ENCODE measurements around the gene EHBP1.

The EHBP1 gene

DNA sequence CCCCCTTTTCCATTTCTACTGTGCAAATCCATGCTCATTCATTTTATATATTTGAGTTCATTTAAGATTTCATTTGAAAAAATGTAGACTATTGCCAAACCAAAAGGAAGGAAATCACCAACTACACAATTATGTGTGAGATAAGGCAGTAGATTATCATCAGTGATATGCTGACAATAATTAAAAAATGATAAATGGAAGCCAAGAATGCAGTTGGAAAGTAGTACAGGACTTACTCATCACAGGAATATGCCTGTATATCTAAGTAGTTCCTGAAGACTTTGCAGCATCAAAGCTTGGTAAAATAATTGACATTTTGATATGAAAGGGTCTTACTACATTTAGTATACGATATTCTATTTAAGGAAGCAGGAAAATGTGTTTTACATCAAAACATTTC, 179.0 kb downstream of the EHBP1 start:
- no peak for DNase-seq (ENCODE audit: low spot score)

- no peak for DNase-seq (ENCODE audit: low spot score)
Observed at GRCh38 chr2:62894966-62895631, 189.6 kb downstream of the EHBP1 start.

DNA sequence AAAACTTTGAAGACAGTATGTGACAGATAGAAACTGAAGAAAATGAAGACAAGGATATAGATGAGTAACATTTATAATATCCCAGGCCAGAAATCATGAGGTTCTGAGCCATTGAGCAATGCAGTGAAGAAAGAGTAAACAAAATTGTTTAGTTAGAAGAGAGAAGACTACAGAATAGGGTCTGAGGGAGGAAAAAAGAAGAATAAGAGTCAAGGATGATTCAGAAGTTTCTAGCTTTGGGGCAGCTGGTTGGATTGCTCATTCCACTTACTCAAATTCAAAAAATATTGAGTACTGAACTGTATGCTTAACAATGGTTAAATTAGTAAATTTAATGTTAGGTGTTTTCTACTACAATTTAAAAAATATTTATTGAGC, 190.1 kb downstream of the EHBP1 start:
- DNase-seq (ENCODE audit: low spot score): no peak

- DNase-seq (ENCODE audit: low spot score): no peak
Observed at GRCh38 chr2:62897187-62897827, 191.8 kb downstream of the EHBP1 start.

DNA sequence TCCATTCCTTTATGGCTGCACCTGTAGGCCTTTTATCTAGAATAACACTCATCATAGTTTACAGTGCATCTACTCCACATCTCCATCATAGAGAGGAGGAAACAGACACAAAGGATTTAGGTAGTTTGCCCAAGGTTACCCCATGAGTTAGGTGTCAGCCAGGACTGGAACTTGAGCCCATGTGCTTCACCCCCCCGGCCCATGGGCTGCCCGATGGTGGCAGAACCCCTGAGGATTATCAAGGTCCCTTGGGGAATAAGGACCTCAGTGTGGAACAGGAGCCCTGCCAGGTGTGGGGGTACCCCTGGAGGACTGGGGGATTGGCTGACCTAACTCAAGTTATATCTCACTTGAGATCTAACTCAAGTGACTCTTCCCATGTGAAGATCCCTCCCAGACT, 198.8 kb downstream of the EHBP1 start:
- no peak for DNase-seq (ENCODE audit: low spot score)

DNA sequence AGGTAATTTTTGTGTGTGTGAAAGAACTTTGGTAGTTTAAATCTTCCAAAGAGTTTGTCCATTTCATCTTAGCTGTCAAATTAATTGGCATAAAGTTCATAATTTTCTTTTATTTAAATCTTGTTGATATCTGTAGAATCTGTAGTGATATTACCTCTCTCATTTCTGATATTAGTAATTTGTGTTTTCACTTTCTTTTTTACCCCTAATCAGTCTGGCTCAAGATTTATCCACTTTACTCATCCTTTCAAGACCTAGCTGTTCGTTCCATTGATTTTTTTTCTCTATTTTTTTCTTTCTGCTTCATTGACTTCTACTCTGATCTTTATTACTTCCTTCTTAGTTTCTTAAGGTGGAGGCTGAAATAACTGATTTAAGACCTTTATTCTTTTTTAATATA, 202.6 kb downstream of the EHBP1 start:
- no peak for DNase-seq (ENCODE audit: low spot score)

- no peak for DNase-seq (ENCODE audit: low spot score)
Observed at GRCh38 chr2:62913311-62913710, 207.8 kb downstream of the EHBP1 start.

- no peak for DNase-seq (ENCODE audit: low spot score)
Observed at GRCh38 chr2:62919041-62919440, 213.5 kb downstream of the EHBP1 start.

- DNase-seq (ENCODE audit: low spot score): no peak
Observed at GRCh38 chr2:62920070-62920469, 214.6 kb downstream of the EHBP1 start.

DNA sequence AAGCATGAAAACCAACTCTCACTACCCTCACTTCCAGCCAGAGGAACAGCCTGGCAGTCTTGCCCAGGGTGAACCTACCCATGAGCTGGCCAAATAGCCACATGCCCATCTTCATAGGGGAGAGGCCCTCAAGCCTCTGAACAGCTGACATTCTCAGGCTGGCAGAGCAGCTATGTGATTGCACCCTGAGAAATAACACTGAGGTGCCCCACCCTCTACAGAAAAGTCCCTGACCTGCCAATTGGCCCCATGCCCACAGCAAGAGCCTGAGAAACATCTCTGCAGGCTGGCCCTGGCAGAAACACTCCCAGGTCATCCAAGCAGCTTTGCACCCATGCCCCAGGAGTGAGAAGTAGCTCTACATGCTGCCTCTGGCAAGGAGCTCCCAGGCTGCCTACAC, 217.7 kb downstream of the EHBP1 start:
- DNase-seq (ENCODE audit: low spot score): no peak

DNA sequence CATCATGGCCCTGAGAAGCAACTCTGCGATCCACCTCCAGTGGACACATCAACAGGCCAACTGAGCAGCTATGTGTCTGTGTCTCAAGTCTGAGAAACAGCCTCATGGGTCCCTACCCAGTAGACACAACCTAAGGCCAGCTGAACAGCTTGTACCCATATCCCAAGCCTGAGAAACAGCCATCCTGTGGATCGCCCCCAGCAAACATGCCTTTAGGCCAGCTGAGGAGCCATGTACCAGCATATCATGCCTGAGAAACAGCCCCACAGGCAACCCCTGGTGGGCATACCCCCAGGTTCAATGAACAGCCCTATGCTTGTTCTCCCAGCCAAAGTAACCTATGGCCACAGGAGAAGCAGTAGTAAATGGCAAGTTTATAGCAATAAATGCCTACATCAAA, 218.4 kb downstream of the EHBP1 start:
- DNase-seq (ENCODE audit: low spot score): no peak

GRCh38 chr2:62928015-62928414, 222.5 kb downstream of the EHBP1 start:
- DNase-seq (ENCODE audit: low spot score): no peak

DNA sequence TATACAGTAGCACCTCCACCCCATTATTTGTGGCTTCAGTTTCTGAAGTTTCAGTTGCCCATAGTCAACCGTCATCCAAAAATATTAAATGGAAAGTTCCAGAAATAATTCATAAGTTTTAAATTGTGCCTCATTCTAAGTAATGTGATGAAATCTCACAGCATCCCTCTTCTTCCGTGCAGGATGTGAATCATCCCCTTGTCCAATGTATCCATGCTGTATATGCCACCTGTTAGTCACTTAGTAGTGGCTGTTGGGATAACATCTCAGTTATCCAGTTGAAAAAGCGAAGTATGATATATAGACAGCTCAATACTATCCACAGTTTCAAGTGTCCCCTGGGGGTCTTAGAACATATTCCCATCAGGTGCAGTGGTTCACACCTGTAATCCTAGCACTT, 226.0 kb downstream of the EHBP1 start:
- DNase-seq (ENCODE audit: low spot score): no peak

GRCh38 chr2:62933398-62933917, 227.9 kb downstream of the EHBP1 start:
- no peak for DNase-seq (ENCODE audit: low spot score)

GRCh38 chr2:62934517-62934916, 229.0 kb downstream of the EHBP1 start:
- DNase-seq (ENCODE audit: low spot score): no peak

GRCh38 chr2:62938126-62938525, 232.6 kb downstream of the EHBP1 start:
- no peak for DNase-seq (ENCODE audit: low spot score)

GRCh38 chr2:62939735-62940491, 234.4 kb downstream of the EHBP1 start:
- peak; percentile 78 for DNase-seq (ENCODE audit: low spot score)

DNA sequence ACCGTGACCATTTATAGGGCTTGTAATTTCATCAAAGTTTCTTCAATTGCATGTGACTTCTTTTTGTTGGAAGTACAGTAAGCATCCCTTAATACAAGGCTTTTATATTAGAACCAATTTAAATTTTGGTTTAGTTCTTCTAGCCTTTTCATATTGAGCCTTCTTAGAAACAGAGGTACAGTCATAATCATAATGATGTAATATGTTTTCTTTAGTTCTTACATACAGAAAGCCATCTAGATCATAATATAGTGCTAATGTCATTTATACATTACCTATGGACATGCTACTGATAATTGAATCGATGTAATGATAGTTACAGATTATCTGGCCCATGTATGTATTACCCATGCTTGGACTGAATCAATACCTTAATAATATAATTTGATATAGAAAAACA, 235.2 kb downstream of the EHBP1 start:
- DNase-seq (ENCODE audit: low spot score): no peak

GRCh38 chr2:62941413-62941812, 235.9 kb downstream of the EHBP1 start:
- no peak for DNase-seq (ENCODE audit: low spot score)

DNA sequence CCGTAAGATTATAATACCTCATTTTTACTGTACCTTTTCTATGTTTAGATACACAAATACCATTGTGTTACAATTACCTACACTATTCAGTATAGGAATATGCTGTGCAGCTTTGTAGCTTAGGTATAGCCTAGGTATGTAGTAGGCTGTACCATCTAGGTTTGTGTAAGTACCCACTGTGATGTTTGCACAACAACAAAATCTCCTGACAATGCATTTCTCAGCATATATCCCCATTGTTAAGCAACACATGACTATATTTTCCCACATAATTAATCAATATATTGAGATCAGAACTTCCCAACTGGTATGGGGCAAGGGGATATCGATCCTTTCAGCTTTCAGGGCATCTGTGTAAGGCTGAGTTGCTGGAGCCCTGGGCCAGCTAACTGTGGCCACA, 238.8 kb downstream of the EHBP1 start:
- no peak for DNase-seq (ENCODE audit: low spot score)

DNA sequence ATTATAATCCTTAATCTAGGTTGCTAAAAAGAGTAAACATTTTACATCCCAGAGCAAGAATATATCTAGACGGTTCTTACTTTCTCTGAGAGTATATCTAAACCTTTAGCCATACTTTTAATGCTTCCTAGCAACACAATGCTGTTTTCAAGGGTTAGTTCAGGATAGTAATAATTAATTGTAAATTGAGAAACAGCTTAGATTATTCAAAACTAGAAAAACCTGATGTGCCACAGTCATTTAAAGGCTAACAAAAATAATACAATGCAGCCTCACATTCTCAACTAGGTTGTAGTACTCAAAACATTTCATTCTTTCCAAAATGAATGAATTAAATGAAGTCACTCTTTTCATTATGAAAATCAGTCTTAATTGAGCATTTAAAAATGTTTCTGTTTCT, 241.9 kb downstream of the EHBP1 start:
- DNase-seq (ENCODE audit: low spot score): no peak

GRCh38 chr2:62956651-62957050, 251.1 kb downstream of the EHBP1 start:
- no peak for DNase-seq (ENCODE audit: low spot score)

- DNase-seq (ENCODE audit: low spot score): no peak
Observed at GRCh38 chr2:62958206-62958605, 252.7 kb downstream of the EHBP1 start.

All from AG20443 (cell line).